ENCODE measurements around the gene ZDHHC22.

The ZDHHC22 gene

DNA sequence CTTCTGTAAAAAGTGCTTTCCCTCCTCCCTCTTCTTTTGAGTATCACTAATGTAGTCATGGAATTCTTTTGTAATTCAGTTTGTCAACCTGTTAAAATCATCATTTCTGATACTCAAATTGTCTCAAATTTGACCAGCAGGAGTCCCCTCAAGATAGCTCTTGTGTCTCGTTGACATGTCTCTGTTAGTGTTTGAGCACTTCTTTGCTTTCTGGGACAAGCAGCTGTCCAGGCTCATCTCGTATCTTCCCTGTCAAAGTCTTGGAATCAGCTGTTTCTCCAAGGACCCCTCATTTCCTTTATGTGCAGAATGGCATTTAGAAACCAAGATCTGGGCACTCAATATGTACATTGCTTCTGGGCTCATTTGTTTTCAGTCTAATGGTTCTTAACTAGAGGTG is 32.8 kb downstream of the ZDHHC22 start:
- TF ChIP-seq, protein P1, sequence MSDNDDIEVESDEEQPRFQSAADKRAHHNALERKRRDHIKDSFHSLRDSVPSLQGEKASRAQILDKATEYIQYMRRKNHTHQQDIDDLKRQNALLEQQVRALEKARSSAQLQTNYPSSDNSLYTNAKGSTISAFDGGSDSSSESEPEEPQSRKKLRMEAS (IDR thresholded peaks at IDR 0.05), result no peak
- TF ChIP-seq, protein P2, sequence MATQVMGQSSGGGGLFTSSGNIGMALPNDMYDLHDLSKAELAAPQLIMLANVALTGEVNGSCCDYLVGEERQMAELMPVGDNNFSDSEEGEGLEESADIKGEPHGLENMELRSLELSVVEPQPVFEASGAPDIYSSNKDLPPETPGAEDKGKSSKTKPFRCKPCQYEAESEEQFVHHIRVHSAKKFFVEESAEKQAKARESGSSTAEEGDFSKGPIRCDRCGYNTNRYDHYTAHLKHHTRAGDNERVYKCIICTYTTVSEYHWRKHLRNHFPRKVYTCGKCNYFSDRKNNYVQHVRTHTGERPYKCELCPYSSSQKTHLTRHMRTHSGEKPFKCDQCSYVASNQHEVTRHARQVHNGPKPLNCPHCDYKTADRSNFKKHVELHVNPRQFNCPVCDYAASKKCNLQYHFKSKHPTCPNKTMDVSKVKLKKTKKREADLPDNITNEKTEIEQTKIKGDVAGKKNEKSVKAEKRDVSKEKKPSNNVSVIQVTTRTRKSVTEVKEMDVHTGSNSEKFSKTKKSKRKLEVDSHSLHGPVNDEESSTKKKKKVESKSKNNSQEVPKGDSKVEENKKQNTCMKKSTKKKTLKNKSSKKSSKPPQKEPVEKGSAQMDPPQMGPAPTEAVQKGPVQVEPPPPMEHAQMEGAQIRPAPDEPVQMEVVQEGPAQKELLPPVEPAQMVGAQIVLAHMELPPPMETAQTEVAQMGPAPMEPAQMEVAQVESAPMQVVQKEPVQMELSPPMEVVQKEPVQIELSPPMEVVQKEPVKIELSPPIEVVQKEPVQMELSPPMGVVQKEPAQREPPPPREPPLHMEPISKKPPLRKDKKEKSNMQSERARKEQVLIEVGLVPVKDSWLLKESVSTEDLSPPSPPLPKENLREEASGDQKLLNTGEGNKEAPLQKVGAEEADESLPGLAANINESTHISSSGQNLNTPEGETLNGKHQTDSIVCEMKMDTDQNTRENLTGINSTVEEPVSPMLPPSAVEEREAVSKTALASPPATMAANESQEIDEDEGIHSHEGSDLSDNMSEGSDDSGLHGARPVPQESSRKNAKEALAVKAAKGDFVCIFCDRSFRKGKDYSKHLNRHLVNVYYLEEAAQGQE (IDR thresholded peaks at IDR 0.05; ENCODE audit: low read depth), result no peak
- TF ChIP-seq FOXM1 (IDR thresholded peaks at IDR 0.05; ENCODE audit: borderline replicate concordance, low read depth), result no peak
- no peak for TF ChIP-seq RAD21 (IDR thresholded peaks at IDR 0.05; ENCODE audit: low read depth)
- no peak for TF ChIP-seq TAF1 (IDR thresholded peaks at IDR 0.05; ENCODE audit: low read depth)
- no peak for TF ChIP-seq CREB1 (IDR thresholded peaks at IDR 0.05; ENCODE audit: low read depth)
- no peak for TF ChIP-seq ZBTB7A (IDR thresholded peaks at IDR 0.05; ENCODE audit: low read depth)
- TF ChIP-seq NFIC (IDR thresholded peaks at IDR 0.05), result no peak
- no peak for TF ChIP-seq CEBPB (IDR thresholded peaks at IDR 0.05)
- no peak for TF ChIP-seq EGR1 (IDR thresholded peaks at IDR 0.05)
- TF ChIP-seq YY1 (IDR thresholded peaks at IDR 0.05; ENCODE audit: low read depth), result no peak
- TF ChIP-seq TEAD4 (IDR thresholded peaks at IDR 0.05), result no peak
- TF ChIP-seq TCF12 (IDR thresholded peaks at IDR 0.05; ENCODE audit: low read depth), result no peak
- TF ChIP-seq EP300 (IDR thresholded peaks at IDR 0.05; ENCODE audit: borderline replicate concordance), result no peak

DNA sequence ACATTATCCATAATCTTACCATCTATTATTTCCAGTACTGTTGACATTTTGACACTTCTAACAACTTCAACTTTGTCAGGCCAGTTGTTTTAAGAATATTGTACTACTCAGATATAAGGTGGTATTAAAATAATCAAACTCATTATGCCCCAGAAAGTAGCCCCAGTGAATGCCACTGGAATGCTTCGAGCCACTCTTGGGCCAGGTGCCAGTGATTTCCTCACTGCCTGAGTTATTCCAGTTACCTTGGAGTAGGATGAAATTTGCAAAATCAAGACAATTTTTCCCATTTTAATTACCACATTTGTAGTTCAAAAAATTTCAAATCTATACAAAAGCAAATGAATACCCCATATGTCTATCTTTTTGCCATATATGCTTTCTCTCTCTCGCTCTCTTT is 34.4 kb downstream of the ZDHHC22 start:
- TF ChIP-seq EGR1 (IDR thresholded peaks at IDR 0.05) (no peak), TCF12 (IDR thresholded peaks at IDR 0.05; ENCODE audit: low read depth) (no peak), FOXM1 (IDR thresholded peaks at IDR 0.05; ENCODE audit: borderline replicate concordance, low read depth) (no peak), YY1 (IDR thresholded peaks at IDR 0.05; ENCODE audit: low read depth) (no peak), TEAD4 (IDR thresholded peaks at IDR 0.05) (no peak)
- TF ChIP-seq, protein P3, sequence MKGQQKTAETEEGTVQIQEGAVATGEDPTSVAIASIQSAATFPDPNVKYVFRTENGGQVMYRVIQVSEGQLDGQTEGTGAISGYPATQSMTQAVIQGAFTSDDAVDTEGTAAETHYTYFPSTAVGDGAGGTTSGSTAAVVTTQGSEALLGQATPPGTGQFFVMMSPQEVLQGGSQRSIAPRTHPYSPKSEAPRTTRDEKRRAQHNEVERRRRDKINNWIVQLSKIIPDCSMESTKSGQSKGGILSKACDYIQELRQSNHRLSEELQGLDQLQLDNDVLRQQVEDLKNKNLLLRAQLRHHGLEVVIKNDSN (IDR thresholded peaks at IDR 0.05), result no peak
- TF ChIP-seq, protein P2 (IDR thresholded peaks at IDR 0.05; ENCODE audit: low read depth), result no peak

DNA sequence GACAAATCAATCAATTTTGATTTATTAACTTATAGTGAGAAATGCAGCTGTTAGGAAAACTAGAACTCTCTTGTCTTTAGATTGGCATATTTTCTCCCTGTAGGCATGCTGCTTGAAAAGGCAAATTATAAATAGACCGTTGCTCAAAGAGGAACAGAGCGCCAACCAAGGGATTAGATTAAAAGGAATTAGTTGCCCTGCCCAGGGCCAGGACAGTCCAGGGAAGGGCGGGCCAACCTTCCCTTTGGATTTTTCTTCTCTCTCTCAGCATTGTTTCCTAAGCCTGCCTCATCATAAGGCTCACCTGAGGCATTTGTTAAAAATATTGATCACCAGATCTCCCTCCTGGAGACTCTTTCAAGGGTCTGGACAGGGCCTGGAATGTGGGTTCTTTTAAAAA is 34.9 kb downstream of the ZDHHC22 start:
- TF ChIP-seq, protein P2 (IDR thresholded peaks at IDR 0.05; ENCODE audit: low read depth), result no peak
- TF ChIP-seq, protein P1 (IDR thresholded peaks at IDR 0.05), result no peak
- no peak for TF ChIP-seq CREB1 (IDR thresholded peaks at IDR 0.05; ENCODE audit: low read depth)
- TF ChIP-seq NFIC (IDR thresholded peaks at IDR 0.05), result no peak
- TF ChIP-seq, protein P3 (IDR thresholded peaks at IDR 0.05), result no peak
- TF ChIP-seq TAF1 (IDR thresholded peaks at IDR 0.05; ENCODE audit: low read depth), result no peak
- TF ChIP-seq CEBPB (IDR thresholded peaks at IDR 0.05), result no peak
- no peak for TF ChIP-seq EP300 (IDR thresholded peaks at IDR 0.05; ENCODE audit: borderline replicate concordance)
- no peak for TF ChIP-seq RAD21 (IDR thresholded peaks at IDR 0.05; ENCODE audit: low read depth)
- TF ChIP-seq TEAD4 (IDR thresholded peaks at IDR 0.05), result no peak
- TF ChIP-seq FOXM1 (IDR thresholded peaks at IDR 0.05; ENCODE audit: borderline replicate concordance, low read depth), result no peak
- TF ChIP-seq TCF12 (IDR thresholded peaks at IDR 0.05; ENCODE audit: low read depth), result no peak
- TF ChIP-seq YY1 (IDR thresholded peaks at IDR 0.05; ENCODE audit: low read depth), result no peak
- TF ChIP-seq ZBTB7A (IDR thresholded peaks at IDR 0.05; ENCODE audit: low read depth), result no peak
- no peak for TF ChIP-seq EGR1 (IDR thresholded peaks at IDR 0.05)

DNA sequence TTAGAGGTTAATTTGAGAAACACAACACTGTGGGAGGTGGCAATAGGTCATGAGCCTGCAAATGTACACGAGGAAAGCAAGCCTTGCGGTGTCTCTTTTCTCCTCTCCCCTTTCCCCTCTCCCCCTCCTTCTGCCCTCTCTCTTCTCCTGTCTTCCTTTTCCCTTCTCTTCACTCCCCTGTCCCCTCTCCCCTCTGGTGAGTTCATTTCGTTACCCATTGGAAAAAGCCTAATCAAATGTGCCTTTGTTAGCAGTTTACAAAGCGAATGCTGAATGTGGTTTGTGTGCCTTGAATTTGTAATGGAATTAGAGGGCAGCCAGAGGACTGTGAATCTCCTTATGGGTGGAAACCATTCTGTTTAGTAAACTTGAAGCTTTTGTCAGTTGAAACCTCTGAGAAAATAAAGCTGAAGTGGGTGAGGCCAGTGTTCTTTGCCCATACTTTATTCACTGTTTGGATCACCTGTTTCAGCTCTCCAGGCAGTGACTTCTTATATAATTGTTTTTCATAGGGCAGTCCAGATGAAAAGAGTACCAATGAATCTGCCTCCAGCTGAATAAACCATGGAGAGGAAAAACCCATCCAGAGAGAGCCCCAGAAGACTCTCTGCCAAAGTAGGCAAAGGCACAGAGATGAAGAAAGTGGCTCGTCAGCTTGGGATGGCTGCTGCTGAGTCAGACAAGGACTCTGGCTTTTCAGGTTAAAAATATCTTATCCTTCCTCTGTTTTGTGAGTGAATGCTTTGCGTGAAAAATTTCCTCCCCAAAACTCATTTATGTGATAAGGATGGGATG is 36.2 kb downstream of the ZDHHC22 start:
- TF ChIP-seq, protein P2 (IDR thresholded peaks at IDR 0.05; ENCODE audit: low read depth), result no peak
- no peak for TF ChIP-seq TCF12 (IDR thresholded peaks at IDR 0.05; ENCODE audit: low read depth)
- TF ChIP-seq, protein P1 (IDR thresholded peaks at IDR 0.05), result no peak
- no peak for TF ChIP-seq FOXM1 (IDR thresholded peaks at IDR 0.05; ENCODE audit: borderline replicate concordance, low read depth)
- no peak for TF ChIP-seq EP300 (IDR thresholded peaks at IDR 0.05; ENCODE audit: borderline replicate concordance)
- no peak for TF ChIP-seq CEBPB (IDR thresholded peaks at IDR 0.05)
- TF ChIP-seq ZBTB7A (IDR thresholded peaks at IDR 0.05; ENCODE audit: low read depth), result no peak
- no peak for TF ChIP-seq TAF1 (IDR thresholded peaks at IDR 0.05; ENCODE audit: low read depth)
- no peak for TF ChIP-seq TEAD4 (IDR thresholded peaks at IDR 0.05)
- TF ChIP-seq, protein P3 (IDR thresholded peaks at IDR 0.05), result no peak
- no peak for TF ChIP-seq CREB1 (IDR thresholded peaks at IDR 0.05; ENCODE audit: low read depth)
- TF ChIP-seq EGR1 (IDR thresholded peaks at IDR 0.05), result no peak
- TF ChIP-seq YY1 (IDR thresholded peaks at IDR 0.05; ENCODE audit: low read depth), result no peak
- no peak for TF ChIP-seq RAD21 (IDR thresholded peaks at IDR 0.05; ENCODE audit: low read depth)
- no peak for TF ChIP-seq NFIC (IDR thresholded peaks at IDR 0.05)
